HG03571 (cell line): Measurements from ENCODE around the gene TTC23.
"Not testable (repeated sequence)": the region's sequence is repeated elsewhere in the genome, so short reads cannot be mapped to it uniquely, and the experiment has no call there.

Experiments used
- ATAC-seq: cut with Tn5 transposase; IDR thresholded peaks from one replicate; pipeline ENCODE4 v1.9.1; 2021; ENCODE audit not compliant: unreplicated experiment

TTC23 gene

GRCh38 chr15:99250494-99250856 lies 1.1 kb upstream of the TTC23 start:
- no peak for ATAC-seq

- ATAC-seq, result no peak
Observed at GRCh38 chr15:99250001-99250400, 620 bp upstream of the TTC23 start.

DNA sequence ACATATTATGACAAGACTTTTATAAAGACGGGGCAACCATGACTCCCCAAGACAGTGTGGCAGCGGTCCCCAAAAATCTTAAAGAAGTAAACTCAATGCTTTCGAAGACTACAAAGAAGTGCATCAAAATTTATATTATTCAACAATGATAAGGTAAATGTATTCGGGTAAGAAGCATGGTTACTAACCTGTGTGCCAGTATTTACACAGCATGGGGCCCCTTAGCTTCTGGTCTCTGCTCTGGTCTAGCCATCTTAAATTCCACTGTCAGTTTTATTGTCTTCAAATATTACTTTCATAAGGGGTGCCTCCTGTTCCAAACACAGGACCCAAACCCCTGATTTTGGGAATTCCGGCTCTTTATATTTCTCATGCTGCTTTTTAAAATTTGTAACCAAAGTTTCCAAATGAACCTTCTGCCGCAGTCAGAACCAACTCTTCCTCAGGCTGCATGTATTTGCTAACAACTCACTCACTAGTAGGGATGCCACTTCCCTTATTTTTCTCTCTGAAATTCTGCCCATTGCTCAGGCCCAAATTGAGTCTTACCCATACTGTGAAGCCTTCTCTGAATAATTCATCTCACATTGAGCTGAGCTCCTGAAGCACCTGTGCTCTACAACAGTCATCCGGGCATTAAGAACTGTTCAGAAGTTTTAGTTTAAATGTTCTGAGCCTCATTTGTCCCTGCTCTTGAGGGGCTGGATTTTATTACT lies 1.2 kb downstream of the TTC23 start:
- no peak for ATAC-seq

- ATAC-seq, result no peak
Observed at GRCh38 chr15:99247062-99247461, 2.3 kb downstream of the TTC23 start.

DNA sequence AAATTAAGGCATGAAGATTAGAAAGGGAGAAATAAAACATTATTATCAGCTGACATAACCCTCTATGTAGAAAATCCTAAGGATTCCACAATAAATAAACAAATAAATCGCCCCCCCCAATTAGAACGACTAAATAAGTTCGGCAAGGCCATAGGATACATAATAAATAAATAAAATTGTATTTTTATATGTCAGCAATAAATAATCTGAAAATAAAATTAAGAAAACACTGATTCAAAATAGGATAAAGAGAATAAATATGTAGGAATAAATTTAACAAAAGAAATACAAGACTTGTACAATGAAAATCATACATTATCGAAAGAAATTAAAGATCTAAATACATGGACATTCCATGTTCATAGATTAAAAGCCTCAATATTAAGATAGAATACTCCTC lies 5.1 kb downstream of the TTC23 start:
- ATAC-seq, result no peak

DNA sequence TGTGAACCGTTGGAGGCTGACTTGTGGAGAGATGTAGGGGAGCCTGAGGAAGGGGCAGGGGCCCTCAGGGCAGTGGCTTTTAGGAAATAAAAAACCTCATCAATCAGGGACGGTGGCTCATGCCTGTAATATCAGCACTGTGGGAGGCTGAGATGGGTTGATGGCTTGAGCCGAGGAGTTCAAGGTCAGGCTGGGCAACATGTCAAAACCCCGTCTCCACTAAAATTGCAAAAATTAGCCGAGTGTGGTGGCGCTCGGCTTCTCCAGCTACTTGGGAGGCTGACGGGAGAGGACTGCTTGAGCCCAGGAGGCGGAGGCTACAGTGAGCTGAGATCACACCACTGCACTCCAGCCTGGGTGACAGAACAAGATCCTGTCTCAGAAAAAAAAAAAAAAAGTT lies 7.6 kb downstream of the TTC23 start:
- no peak for ATAC-seq

DNA sequence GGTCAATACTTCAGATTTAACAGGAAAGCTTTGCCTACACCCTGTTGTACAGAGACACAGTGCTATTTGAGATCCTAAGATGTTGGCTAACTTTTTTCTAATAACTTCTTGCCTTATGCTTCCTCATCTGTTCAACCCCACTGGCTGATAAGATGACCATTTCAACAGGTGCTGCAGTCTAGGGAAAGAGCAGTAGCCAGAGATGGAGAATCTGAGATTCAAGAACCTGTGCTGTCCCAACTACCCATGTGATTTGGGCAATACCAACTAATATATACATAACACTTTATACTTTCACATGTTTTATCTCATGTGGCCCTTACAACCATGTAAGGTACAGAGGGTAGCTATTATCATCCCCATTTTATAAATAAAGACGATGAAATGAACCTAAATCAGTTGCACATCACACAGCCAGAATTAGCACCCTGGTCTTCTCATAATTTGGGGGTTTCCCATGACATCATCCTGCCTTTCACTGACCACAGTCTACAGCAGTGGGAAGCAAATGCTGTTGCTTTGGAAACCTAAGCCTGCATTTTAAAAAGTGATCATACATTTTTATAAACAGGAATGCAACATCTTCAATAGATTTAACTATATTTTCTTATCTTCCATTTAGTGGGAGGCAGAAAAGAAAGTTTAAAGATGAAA lies 9.7 kb downstream of the TTC23 start:
- ATAC-seq, result peak; percentile 86

GRCh38 chr15:99238849-99239248 lies 10.5 kb downstream of the TTC23 start:
- ATAC-seq, result no peak

- not testable (repeated sequence) for ATAC-seq
Observed at GRCh38 chr15:99234160-99234559, 15.2 kb downstream of the TTC23 start.

DNA sequence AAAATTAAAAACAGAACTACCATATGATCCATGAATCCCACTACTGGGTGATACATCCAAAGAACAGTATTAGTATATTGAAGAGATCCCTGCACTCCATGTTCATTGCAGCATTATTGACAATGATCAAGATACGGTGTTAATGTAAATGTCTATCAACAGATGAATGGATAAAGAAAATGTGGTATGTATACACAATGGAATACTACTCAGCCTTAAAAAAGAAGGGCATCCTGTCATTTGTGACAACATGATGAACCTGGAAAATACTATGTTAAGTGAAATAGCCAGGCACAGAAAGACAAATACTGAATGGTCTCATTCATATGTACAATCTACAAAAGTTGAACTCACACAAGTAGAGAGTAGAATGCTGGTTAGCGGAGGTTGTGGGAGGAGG lies 16.6 kb downstream of the TTC23 start:
- ATAC-seq, result no peak

DNA sequence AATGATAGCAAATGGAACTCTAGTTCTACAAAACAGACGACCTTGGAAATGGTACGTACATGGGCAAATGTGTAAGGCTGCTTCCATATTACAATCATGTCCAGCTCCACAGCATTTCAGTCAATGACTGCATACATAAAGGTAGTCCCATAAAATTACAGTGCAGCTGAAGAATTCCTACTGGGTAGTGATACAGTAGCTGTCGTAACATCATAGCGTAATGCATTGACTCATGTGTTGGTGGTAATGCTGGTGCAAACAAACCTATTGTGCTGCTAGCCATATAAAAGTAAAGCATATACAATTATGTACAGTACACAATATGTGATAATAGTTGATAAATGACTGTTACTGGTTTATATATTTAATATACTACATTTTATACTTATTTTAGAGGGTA lies 18.5 kb downstream of the TTC23 start:
- no peak for ATAC-seq

DNA sequence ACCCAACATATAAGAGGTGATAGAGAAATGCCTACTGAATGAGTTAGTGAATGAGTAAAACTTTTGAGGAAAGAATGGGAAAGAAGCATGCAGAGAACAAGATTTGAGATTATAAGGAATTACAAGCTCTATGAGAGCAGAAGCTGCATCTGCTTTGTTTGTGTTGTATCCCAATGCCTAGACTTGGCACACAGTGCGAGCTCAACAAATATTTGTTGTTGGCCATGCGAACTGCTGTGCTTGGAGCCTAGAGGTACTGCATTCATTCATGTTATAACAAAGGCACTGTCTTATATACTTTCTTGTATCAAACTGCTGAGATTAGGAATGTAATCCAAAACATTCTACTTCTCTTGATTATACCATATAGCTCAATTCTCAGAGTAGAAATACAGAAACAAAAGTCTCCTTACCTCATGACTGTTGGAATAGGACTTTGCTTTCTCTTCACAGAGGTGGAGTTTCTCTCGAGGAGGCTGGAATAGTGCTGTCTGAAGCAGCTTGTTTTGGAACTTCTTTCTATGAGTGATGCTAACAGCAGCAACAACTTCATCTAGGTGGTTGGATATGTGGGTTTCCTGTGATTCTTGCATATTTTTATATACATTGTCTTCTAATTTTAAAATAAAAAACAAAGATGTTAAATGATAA lies 21.1 kb downstream of the TTC23 start:
- no peak for ATAC-seq

DNA sequence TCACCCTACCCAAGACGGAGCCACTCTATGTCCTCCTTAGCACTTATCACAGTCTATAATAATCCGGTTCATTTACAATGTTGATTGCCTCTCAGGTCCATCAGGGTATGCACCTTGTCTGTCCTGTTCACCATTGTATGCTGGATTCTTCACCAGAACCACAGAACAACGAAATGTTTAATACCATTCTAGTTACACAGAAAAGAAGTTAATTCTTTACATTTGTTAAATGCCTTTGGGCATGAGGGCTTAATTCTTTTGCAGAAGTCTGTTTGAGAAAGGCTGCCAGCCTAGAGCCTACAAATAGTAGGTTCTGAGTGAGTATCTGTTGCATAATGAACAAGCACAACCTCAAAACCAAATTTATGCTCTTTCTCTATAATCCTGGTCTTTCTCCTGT lies 22.6 kb downstream of the TTC23 start:
- no peak for ATAC-seq

DNA sequence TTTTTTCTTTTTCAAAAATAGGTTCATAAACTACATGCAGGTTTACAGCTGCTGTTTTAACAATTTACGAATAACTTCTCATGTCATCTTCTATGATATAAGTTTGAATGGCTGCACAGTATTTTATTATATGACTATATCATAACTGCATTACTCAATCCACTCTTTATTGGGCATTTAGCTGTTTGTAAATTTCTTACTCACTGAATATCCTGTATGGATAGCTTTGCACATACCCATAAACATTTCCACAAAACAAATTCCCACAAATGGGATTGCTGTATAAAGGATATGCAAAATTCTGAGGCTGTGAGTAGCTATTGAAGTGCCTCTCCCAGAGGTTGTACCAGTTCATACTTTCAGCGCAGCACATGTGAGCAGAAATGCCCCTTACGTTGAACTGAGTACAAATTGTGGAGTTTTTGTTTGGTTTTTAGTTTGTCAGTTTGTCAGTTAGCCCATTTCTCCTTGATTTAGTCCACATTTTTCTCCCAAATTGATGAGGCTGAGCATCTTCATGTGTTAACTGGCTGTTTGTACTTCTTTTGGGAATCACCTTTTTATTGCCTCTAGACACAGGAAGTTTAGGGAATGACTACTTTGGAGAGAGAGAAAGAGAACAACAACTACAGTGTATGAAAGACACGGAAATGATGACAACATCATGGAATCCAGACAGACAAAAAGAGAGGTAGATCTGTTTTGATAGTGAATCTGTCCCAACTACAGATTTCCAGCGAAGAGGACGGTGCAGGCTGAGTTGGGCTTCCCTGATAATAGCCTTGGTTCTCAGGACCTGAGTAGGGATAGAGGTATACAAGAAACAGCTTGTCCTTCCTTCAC lies 24.8 kb downstream of the TTC23 start:
- no peak for ATAC-seq

DNA sequence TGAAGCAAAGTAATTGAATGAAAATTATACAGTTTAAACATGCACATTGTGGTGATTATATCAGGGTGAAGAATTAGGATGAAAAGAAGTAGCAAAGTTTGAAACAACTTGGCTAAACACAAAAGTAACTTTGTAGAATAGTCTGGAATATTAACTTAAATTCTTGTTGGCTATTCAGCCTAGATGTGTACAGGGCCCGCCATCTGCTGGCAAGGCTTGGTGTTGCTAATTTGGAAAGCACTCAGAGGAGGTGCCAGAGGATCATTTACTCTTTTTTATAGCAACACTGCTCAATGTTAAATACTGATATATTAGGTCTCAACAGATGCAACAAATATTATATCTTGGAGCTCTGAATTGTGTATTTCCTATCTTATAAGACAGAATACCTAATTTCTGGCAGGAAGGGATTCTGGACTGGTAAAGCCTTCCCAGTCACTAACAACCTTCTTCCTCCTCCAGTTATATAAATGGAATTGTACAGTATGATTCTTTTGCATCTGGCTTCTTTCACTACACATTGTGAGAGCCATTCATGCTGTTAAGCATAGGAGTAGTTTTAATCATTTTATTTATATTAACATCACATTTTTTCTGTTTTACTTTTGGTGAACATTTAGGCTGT lies 36.1 kb downstream of the TTC23 start:
- ATAC-seq, result peak; percentile 77

DNA sequence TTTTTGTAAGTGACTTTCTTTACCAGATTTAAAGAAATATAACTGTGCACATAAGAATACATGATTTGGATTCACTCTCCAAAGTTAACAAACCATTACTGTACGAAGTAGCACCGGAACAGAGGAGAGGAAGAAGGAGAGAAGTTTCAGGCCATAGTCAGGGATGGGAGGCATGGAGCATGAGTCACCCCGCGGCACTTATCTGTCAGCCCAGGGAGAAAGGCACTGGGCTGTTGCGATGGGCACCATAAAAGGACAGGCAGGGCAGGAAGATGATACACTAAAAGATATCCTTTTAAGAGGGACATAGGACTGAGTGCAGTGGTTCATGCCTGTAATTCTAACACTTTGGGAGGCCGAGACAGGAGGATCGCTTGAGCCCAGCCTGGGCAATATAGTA lies 37.0 kb downstream of the TTC23 start:
- ATAC-seq, result no peak

DNA sequence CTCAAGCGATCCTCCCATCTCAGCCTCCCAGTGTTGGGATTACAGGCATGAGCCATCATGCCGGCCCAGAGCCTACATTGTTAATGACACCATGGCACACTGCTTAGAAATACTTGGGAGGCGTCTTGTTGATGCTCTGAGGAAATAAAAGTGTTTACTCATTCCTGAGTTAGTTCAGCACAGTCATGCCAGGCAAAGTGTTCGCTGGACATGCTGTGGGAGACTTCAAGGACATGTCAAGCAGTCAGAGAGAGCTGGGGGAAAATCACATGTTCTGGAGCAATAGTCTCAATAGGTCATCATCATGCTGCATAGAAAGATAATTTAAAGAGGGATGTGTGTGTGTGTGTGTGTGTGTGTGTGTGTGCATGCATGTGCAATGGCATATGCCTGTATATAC lies 37.5 kb downstream of the TTC23 start:
- no peak for ATAC-seq

DNA sequence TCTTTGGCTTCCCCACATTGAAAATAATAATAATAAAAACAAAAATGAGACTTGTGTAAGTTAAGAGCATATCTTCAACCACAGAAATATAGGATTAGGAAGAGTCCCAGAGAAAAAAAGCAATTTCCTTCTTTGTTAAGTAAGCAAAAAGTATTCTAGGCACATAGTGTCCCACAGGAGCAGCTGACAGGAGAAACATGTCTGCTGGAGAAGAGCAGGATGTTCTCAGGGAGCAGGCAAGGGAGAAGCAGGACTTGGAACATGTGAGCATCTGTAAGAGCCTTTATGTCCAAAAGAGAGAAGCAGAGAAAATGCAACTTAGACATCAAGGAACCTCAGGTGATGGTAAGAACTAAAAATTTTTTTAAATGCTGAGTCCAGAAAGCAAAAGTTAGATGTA lies 39.0 kb downstream of the TTC23 start:
- no peak for ATAC-seq

GRCh38 chr15:99209326-99209725 lies 40.1 kb downstream of the TTC23 start:
- ATAC-seq, result no peak

GRCh38 chr15:99207672-99208071 lies 41.7 kb downstream of the TTC23 start:
- no peak for ATAC-seq

DNA sequence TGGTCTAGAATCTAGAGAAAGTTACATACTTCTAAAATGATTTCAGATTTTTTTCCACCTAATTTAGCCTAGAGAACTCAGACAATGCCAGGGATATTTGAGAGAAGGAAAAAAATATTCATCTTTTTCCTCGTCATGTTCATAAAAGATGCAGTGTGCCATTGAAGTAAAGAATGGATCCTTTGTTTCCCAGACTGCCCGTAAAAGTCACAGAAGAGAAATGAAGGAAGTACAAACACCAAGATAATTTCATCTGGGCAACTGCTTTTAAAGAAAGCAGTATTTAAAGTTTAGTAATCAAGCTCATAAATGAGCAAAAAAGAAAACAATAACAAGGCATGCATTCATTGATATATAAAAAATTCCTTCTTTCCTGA lies 47.2 kb downstream of the TTC23 start:
- ATAC-seq, result no peak
